Kidney epithelial cell (primary cell): ENCODE data around the gene EHD4. TPM values are rescaled to one million over a fixed set of nuclear protein-coding genes. Genes with fewer than 3 reads are reported as not detected.

Experiments
- DNase-seq: peaks from one replicate; pipeline ENCODE4 v3.0.0-alpha.2; 2010; ENCODE audit warnings: low read depth
- H3K27me3 ChIP-seq: 2 replicates; pipeline ENCODE4 v1.6.0; 2011; ENCODE audit warnings: low read length; ENCODE audit not compliant: control insufficient read depth, insufficient read depth
- H3K36me3 ChIP-seq: 2 replicates; pipeline ENCODE4 v1.5.1; 2011; ENCODE audit warnings: low read length; ENCODE audit not compliant: control insufficient read depth, insufficient read depth
- H3K4me3 ChIP-seq: 2 replicates; pipeline ENCODE4 v1.5.1; 2011; ENCODE audit warnings: low read depth, mild to moderate bottlenecking, control low read depth, low read length
- total RNA-seq: library from RNA; depleted of rRNA; stranded (reverse); fragments of >200 nt; gene quantifications from 2 replicates; pipeline ENCODE4 v1.2.3, GENCODE V29; 2015
- TF ChIP-seq, protein P1 (sequence below): IDR thresholded peaks from 2 replicates; pipeline ENCODE4 v1.5.1; 2011; ENCODE audit warnings: mild to moderate bottlenecking, moderate library complexity, low read length, control low read depth, inconsistent platforms; ENCODE audit not compliant: insufficient read depth, poor library complexity, severe bottlenecking

EHD4 gene
- total RNA-seq, 1 donor from 2014 or later = 30.1 TPM

DNA sequence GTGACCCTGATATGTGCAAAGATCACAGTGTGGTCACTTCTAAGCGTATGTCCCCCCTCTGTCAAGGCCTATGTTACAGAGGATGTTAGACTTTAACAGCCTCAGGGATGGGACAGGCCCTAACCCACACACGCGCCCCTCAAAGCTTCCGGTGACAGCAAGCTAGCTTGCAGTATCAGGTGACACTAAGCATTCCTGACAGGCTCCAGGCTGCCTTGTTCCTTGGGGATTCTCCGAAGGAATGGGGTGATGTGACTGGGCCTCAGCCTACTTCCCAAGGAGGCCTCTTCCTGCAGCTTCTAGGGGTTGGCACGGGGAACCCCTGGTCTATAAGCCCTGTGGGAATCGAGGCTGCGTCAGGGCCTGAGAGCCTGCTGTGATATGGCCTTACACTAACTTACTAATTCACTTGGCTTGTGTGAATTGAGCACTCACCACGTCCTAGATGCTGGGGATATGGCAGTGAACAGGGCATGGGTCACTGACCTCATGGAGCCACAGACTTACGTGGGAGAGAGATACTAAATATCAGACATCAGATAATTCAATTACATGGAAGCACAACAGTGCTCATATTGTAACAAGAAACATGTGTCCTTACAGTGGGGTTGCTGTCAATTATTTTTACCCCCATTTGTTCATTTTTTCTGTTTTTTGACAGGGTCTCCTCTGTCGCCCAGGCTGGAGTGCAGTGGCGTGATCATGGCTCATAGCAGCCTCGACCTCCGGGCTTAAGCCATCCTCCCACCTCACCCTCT lies 67.1 kb downstream of the EHD4 start:
- Histone ChIP-seq H3K36me3 (no peaks in the 10 kb centered on the region), H3K4me3 (no peak overlapping the region), H3K27me3 (no peaks in the 10 kb centered on the region)
- TF ChIP-seq, protein P1, sequence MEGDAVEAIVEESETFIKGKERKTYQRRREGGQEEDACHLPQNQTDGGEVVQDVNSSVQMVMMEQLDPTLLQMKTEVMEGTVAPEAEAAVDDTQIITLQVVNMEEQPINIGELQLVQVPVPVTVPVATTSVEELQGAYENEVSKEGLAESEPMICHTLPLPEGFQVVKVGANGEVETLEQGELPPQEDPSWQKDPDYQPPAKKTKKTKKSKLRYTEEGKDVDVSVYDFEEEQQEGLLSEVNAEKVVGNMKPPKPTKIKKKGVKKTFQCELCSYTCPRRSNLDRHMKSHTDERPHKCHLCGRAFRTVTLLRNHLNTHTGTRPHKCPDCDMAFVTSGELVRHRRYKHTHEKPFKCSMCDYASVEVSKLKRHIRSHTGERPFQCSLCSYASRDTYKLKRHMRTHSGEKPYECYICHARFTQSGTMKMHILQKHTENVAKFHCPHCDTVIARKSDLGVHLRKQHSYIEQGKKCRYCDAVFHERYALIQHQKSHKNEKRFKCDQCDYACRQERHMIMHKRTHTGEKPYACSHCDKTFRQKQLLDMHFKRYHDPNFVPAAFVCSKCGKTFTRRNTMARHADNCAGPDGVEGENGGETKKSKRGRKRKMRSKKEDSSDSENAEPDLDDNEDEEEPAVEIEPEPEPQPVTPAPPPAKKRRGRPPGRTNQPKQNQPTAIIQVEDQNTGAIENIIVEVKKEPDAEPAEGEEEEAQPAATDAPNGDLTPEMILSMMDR = no peak
- no peak for DNase-seq

DNA sequence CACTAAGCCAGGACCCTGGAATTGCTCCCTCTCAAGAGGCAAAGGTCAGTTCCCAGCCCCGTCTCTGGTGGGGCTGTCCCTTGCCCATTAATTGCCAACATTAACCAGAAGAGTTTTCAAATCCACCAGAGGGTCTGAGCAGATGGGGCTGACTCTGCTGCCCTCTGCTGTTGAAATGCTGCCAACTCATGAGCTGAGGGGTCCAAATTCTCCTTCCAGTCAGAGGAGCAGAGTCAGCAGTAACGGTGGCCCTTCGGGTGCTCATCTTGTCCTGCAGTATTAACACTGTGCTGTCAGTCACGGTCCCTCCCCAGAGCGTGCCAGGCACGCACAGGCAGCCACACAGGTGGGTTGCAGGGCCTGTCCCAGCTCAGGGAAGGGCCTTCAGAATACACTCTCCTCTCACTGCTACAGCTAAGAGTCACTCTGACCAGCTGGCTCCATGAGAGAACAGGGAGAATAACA lies 67.8 kb downstream of the EHD4 start:
- no peaks in the 10 kb centered on the region for H3K36me3 ChIP-seq
- no peak overlapping the region for H3K4me3 ChIP-seq
- H3K27me3 ChIP-seq = no peaks in the 10 kb centered on the region
- TF ChIP-seq, protein P1 = peak; percentile 87
- DNase-seq = no peak

DNA sequence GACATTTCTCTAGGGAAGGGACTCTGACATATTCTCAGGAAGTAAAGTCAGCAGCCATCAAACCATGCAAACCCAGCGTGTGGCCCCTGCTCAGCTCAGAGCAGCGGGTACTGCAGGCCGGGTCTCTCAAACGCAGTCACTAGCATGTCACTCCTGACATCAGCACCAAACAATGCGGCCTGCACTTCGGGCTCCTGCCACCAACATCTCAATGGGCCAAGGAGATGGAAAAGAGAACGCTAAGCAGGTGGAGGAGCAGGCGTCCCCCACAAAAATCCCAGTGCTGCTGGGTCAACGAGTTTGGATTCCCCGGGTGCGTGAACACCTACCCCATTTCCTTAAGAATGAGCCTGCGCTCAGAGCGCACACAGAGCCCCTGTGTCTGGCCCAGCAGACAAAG lies 68.6 kb downstream of the EHD4 start:
- Histone ChIP-seq H3K4me3 (no peak overlapping the region), H3K27me3 (no peaks in the 10 kb centered on the region), H3K36me3 (no peaks in the 10 kb centered on the region)
- DNase-seq = no peak
- TF ChIP-seq, protein P1 = no peak

DNA sequence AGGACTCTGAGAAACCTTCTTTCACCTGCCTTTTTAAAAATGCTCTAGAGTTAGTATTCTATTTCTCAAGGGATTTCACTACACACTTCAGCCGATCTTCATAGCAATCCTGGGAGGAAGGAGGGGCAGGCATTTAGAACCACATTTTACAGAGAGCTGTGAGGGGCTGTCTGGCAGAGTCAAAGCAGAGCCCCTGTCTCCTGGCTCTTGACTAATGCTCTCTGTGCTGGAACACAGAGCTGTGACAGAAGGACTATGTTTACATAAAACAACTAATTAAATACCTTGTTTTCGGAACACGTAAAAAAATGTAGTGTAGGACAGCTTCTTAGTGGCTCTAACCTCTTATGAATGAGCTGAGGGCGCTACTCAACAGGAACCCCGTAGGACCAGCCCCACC lies 70.9 kb downstream of the EHD4 start:
- Histone ChIP-seq H3K4me3 (no peak overlapping the region), H3K36me3 (no peaks in the 10 kb centered on the region), H3K27me3 (no peaks in the 10 kb centered on the region)
- no peak for DNase-seq
- TF ChIP-seq, protein P1 = no peak

DNA sequence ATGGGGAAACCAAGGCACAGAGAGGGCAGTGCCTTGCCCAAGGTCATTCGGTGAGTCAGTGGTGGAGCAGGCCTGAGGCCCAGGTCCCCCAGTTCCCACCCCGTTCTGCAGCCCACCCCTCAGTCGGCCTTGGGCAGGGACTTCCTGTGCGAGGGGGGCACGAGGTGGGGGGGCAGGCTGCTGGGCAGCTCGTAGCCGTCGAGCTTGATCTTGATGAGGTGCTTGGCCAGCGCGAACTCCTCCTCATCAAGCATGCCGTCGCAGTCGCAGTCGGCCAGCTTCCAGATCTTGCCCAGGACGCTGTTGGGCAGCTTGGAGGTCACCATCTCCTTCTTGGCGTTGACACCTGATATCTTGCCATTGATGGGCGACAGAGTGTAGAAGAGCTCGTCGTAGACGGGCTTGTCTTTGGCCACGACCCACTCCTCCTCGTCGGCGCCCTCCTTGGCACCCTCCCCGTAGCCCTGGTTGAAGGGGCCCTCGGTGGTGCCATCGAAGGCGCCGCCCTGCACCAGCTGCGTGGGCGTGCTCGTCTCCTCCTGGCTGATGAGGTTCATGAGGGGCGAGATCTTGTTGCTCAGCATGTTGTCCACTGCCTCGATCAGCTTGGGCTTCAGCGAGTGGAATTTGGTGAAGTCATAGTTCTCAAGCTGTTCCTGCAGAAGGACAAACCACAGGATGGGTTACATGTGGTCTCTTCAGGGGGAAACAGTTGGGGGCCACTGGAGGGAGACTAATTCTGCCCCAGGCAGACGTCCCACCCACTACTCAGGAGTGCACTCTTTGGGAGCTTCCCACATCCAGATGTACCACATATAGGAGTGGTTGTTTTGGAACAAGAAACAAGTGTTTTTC lies 71.6 kb downstream of the EHD4 start:
- Histone ChIP-seq H3K4me3 (no peak overlapping the region), H3K27me3 (no peaks in the 10 kb centered on the region), H3K36me3 (no peaks in the 10 kb centered on the region)
- DNase-seq = no peak
- TF ChIP-seq, protein P1 = no peak
